NB4 (cell line): ENCODE results near the gene ZIC5.

ENCODE experiments used
- POLR2A ChIP-seq: IDR thresholded peaks from 2 replicates; pipeline ENCODE4 v1.6.1; 2011; ENCODE audit warnings: mild to moderate bottlenecking; ENCODE audit not compliant: insufficient read length; ENCODE audit errors: extremely low read depth
- TF ChIP-seq, protein P1 (sequence below): IDR thresholded peaks from one replicate; pipeline ENCODE4 v1.5.1; 2012; ENCODE audit warnings: low read depth, low read length
- TF ChIP-seq, protein P2 (sequence below): IDR thresholded peaks from 2 replicates; pipeline ENCODE4 v1.6.1; 2011; ENCODE audit warnings: low read depth, low read length

DNA sequence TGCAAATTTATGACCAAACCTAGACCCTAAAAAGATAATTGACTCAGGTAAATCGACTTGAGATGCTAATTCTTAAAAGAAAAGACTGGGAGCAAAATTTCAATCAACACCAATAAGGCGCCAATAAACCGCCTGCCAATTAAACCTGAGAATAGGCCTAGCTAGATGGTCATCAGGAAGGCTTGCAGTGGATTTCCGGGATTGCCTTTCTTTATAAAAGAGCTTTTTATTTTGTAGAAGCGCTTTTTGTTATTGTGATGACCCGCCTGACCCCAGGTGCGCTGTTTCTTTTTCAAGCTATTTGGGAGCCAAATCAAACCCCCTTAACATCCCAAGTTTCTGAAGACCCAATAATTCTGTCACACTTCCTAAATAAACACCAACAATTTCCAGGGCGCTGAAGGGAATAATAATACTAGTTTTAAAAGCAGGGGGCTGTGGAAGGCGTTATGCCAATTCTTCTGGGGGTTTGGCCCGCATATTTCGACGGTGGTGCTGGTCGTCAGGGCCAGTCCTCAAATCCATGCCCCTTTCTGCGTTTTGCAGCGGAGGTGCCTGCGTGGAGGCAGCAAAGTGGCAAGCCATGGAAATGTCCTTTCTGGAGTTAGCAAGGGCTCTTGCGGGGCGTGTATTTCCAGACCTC is 2.9 kb upstream of the ZIC5 start:
- TF ChIP-seq, protein P1, sequence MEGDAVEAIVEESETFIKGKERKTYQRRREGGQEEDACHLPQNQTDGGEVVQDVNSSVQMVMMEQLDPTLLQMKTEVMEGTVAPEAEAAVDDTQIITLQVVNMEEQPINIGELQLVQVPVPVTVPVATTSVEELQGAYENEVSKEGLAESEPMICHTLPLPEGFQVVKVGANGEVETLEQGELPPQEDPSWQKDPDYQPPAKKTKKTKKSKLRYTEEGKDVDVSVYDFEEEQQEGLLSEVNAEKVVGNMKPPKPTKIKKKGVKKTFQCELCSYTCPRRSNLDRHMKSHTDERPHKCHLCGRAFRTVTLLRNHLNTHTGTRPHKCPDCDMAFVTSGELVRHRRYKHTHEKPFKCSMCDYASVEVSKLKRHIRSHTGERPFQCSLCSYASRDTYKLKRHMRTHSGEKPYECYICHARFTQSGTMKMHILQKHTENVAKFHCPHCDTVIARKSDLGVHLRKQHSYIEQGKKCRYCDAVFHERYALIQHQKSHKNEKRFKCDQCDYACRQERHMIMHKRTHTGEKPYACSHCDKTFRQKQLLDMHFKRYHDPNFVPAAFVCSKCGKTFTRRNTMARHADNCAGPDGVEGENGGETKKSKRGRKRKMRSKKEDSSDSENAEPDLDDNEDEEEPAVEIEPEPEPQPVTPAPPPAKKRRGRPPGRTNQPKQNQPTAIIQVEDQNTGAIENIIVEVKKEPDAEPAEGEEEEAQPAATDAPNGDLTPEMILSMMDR: no peak
- TF ChIP-seq POLR2A: no peak
- TF ChIP-seq, protein P2, sequence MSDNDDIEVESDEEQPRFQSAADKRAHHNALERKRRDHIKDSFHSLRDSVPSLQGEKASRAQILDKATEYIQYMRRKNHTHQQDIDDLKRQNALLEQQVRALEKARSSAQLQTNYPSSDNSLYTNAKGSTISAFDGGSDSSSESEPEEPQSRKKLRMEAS: no peak
